NCI-H2196 treated with DMSO at 0.1 percent for 48 hours (cell line): Measurements from ENCODE around the gene GPR142.

Source experiments
- DNase-seq: peaks from one replicate; lab custom pipeline; 2025; ENCODE audit not compliant: unreplicated experiment; lab: John Stamatoyannopoulos, UW

GPR142 gene

DNA sequence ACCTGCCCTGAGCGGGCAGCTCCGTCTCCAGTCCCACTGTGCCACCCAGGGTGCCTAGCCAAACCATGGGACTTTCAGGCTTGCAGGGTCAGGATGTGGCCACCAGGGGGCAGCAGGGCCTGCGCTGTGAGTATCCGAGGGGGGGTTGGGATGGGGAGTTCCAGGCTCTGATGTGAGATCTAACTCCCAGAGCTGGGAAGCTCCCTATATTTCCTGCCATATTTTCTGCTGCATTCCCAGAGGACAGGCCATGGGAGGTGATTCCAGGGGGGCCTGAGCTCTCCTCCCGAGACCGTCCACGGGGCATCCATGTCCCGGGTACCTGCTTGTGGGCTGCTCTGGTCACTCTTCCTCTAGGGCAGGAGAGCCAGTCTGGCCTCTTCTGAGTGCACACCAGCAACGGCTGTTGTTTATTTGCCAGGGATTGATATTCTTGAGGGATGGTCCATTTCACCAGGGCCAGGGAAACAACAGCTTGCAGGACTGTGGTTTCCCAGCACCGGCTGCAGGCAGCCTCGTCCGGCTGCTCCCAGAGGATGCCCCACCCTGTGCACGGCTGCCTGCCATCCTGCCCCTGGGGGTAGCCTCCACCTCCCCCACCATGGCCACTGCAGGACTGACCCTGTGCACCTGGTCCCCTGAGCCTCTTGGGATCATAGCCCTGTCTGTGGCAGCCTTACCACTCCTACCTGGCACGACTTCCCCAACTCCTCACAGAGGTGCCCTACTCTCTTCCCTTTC lies 1.2 kb downstream of the GPR142 start:
- DNase-seq = peak; percentile 29

DNA sequence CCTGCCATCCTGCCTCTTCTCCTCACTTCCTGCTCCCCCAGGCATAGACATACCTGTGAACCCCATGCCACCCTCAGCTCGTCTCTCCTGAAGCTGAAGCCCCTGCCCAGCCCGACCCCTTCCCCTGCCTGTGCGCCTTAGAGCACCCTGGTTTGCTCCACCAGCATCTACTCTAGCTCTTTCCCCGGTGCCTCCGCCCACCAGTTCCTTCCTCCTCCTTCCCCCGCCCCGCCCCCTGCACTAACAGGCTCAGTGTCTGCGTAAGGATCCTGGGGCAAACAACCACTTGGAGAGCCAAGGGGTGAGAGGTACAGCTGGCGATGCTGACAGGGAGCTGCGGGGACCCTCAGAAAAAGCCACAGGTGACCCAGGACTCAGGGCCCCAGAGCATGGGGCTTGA lies 1.9 kb downstream of the GPR142 start:
- DNase-seq = no peak

GRCh38 chr17:74369665-74370490 lies 2.6 kb downstream of the GPR142 start:
- no peak for DNase-seq

DNA sequence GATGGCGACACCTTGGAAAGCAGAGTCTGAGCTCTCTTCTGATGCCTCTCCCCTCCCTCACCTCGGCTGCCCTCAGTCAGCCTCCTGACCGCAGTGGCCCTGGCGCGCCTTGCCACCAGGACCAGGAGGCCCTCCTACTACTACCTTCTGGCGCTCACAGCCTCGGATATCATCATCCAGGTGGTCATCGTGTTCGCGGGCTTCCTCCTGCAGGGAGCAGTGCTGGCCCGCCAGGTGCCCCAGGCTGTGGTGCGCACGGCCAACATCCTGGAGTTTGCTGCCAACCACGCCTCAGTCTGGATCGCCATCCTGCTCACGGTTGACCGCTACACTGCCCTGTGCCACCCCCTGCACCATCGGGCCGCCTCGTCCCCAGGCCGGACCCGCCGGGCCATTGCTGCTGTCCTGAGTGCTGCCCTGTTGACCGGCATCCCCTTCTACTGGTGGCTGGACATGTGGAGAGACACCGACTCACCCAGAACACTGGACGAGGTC lies 4.4 kb downstream of the GPR142 start:
- DNase-seq = no peak

GRCh38 chr17:74372426-74372825 lies 5.1 kb downstream of the GPR142 start:
- no peak for DNase-seq

DNA sequence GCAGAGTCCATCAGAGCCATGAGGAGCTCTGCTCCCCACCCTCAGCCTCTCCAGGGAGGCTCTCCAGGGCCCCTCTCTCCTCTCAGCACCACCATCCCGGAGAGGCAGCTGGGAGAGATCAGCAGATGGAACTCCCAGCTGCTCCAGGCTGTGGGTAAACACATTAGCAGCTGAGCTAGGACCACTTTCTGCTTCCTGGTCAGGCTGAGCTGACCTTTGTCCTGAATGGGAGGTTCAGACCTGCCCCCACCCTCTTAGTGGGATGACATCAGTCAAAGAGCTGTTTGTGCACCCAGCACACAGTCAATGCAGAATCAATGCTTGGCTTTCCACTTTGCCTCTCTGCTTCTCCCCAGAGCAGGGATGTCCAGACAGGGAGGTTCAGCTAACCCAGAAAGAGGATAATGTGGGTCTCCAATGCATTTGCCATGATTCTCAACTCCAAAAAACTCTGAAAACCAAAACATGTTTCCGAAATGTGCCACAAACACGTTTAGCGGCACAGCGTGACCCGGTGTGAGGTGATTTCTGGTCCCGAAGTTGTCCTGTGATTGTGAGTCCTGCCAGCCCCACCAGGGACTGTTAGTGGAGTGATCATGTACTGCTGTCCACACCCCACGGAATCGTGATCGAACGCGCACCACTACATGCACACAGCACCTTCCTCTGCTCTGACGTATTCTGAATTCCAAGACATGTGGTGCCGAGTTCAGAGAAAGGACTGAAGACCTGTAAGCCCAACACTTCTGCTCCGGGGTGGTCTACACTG lies 6.7 kb downstream of the GPR142 start:
- peak; percentile 64 for DNase-seq

- DNase-seq = no peak
Observed at GRCh38 chr17:74374858-74375257, 7.6 kb downstream of the GPR142 start.

DNA sequence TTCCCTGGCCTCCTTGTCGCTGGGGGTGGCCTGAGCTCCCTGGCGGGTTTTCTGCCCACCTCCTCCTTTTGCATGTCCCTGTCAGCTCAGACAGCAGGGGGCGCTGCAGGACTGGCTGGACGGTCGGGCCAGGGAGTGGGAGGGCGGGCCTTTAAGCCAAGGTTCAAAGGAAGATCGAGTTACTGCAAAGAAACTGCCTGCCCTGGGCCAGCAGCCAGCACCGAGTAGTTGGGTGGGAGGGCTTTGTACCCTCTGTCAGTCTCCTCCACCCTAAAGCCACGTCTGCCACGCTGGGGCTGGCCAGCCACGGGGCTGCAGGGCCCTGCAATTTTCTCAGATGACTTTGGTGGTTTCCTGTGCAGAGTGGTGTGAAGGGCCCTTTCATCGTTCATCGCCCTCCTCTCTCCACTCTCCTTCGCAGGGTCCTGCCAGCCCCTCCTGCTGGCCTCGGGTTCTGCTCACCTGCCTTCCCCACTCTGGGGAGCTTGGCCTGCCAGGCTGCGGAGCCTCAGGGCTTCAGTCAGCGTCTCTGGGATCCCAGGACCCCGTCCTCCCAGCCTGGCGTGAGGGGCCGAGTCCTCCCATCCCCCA lies 12.3 kb downstream of the GPR142 start:
- DNase-seq = peak; percentile 80

- DNase-seq = no peak
Observed at GRCh38 chr17:74380086-74380958, 13.0 kb downstream of the GPR142 start.

DNA sequence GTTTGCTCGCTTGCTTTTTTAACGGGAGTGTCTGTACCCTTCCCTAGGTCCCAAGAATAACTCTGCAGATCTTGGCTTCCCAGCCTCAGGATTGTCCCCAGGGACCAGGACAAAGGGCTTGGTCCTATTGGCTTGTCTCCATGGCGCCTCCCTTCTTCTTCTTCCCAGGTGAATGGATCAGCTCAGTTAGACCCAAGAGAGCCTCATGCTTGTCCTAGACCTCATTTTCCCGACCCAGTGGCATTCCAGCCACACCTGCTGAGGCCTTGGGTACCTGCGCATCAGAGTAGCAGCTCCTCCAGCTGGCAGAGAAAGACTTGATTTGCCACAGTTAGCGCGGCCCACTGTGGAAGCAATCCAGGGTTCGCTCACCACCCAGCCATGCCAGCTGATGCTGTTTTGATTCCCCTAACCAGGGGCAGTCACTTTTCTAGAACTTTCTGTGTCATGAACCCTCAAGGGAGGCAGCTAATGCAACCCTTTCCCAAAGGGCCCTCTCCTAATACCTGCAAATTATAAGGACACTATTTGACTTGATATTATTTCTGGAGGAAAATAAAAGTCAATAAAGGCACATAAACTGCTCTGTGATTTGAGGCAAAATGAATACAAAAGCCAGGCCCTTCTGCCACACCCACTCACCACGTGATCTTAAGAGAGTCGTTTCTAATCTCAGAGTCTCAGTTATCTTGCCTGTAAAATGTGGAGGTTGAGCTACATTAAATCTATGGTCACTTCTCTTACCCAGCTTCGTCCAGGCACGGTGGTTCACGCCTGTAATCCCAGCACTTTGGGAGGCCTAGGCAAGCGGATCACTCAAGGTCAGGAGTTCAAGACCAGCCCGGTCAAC lies 13.9 kb downstream of the GPR142 start:
- no peak for DNase-seq

- no peak for DNase-seq
Observed at GRCh38 chr17:74383141-74383540, 15.8 kb downstream of the GPR142 start.

- no peak for DNase-seq
Observed at GRCh38 chr17:74385201-74385600, 17.9 kb downstream of the GPR142 start.

- no peak for DNase-seq
Observed at GRCh38 chr17:74386386-74386785, 19.1 kb downstream of the GPR142 start.

- no peak for DNase-seq
Observed at GRCh38 chr17:74387365-74388218, 20.3 kb downstream of the GPR142 start.

DNA sequence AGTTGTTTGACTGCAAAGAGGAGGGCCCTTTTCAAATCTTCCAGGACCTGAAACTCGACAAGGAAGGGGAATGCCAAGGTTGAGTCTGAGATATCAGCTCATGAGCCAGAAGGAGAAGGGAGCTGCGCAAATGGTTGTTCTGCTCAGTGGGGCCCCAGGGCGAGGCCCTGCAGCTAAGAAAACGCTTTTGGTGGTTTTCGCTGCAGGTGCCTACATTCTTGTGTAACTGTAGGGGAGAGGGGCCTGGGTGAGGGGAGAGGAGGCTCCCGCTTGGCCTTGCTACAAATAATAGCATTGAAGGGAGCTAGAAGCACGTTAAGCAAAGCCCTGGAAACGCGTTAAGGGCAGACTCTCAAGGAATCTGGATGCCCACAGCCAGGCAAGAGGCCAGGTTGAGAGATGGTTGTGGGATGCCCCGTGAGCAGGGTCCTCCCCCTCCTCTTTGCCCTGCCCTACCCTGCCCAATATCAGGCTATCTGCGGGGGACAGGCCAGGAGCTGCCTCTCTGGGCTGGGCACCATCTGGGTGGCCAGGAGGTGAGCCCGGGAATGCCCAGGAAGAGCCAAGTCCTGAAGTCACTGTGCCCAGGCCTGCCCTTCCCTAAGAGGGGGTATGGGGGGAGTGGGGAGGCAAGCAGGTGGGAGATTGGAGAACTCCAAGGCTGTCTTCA lies 21.9 kb downstream of the GPR142 start:
- DNase-seq = no peak

DNA sequence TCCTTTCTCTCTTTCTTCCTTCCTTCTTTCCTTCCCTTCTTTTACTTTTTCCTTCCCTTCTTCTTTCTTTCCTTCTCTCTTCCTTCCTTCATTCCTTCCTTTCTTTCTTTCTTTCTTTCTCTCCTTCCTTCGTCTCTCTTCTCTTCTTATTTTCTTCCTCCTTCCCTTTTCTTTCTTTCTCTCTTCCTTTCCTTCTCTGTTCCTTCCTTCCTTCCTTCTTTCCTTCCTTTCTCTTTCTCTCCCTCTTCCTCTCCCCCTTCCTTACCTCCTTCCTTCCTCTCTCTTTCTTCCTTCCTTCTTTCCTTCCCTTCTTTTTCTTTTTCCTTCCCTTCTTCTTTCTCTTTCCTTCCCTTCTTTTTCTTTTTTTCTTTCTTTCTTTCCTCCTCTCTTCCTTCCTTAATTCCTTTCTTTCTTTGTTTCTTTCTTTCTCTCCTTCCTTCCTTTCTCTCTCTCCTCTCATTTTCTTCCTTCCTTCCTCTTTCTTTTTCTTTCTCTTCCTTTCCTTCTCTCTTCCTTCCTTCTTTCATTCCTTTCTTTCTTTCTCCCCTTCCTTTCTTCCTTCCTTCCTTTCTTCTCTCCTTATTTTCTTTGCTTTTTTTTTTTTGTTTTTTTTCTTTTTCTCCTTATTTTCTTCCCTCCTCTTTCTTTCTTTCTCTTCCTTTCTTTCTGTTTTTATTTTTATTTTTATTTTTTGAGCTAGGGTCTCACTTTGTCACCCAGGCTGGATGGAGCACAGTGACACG lies 22.8 kb downstream of the GPR142 start:
- no peak for DNase-seq
